Calu3 (cell line): Measurements from ENCODE around the gene SPATS2L. TPM values are rescaled to one million over a fixed set of nuclear protein-coding genes. Genes with fewer than 3 reads are reported as not detected.
A peak's percentile ranks its signal among the peaks of the same experiment; 100 is the strongest.

Source experiments
- BruUV-seq: library from RNA; stranded (reverse); fragments of 400-500 nt; replicated peaks from 2 replicates; lab custom pipeline; 2021; lab: Mats Ljungman, UMichigan
- CTCF ChIA-PET: fragments of 300-600 bp; sonication (Branson Sonifier 250); formaldehyde crosslinking; loops from one replicate; lab custom pipeline; 2022; ENCODE audit warnings: antibody characterized with exemption; lab: Charles Lee
- DNase-seq: peaks from one replicate; pipeline ENCODE4 v3.0.0; 2022
- H3K27ac Mint-ChIP-seq: one replicate; pipeline ENCODE4 v1.8.0; 2022; ENCODE audit warnings: mixed read lengths; ENCODE audit not compliant: unreplicated experiment
- H3K27me3 Mint-ChIP-seq: one replicate; pipeline ENCODE4 v1.8.0; 2022; ENCODE audit warnings: mixed read lengths; ENCODE audit not compliant: unreplicated experiment
- H3K36me3 Mint-ChIP-seq: one replicate; pipeline ENCODE4 v1.8.0; 2022; ENCODE audit warnings: mild to moderate bottlenecking, moderate library complexity, mixed read lengths; ENCODE audit not compliant: insufficient read depth, unreplicated experiment
- H3K4me1 Mint-ChIP-seq: one replicate; pipeline ENCODE4 v1.8.0; 2022; ENCODE audit warnings: mild to moderate bottlenecking, low read depth, mixed read lengths; ENCODE audit not compliant: unreplicated experiment
- H3K4me3 Mint-ChIP-seq: one replicate; pipeline ENCODE4 v1.8.0; 2022; ENCODE audit warnings: mild to moderate bottlenecking, low read depth, moderate library complexity, mixed read lengths; ENCODE audit not compliant: unreplicated experiment
- H3K9me3 Mint-ChIP-seq: one replicate; pipeline ENCODE4 v1.8.0; 2022; ENCODE audit warnings: low read depth, mixed read lengths; ENCODE audit not compliant: unreplicated experiment
- intact Hi-C: fragments of 100-400 bp; cut with micrococcal nuclease; formaldehyde crosslinking; loops from one replicate; pipeline ENCODE4 v1.10.0; 2022; ENCODE audit not compliant: unreplicated experiment
- total RNA-seq: library from RNA; stranded (reverse); gene quantifications from 2 replicates; pipeline ENCODE4 v1.2.3, GENCODE V29; 2022
- TF ChIP-seq, protein P1 (sequence below): fragments of 200-600 bp; IDR thresholded peaks from one replicate; pipeline ENCODE4 v1.8.0; 2022; ENCODE audit warnings: antibody characterized with exemption; ENCODE audit not compliant: unreplicated experiment

The SPATS2L gene
- total RNA-seq, 1 experiment from 2014 or later: 378 TPM

GRCh38 chr2:200525882-200526651 is 219.6 kb downstream of the SPATS2L start, which contains the start of gene SGO2:
Gene SGO2, plus strand, starts transcription at chr2:200526207. Its CDS starts 6,769 bp downstream, at chr2:200532976.
- TF ChIP-seq, protein P1, sequence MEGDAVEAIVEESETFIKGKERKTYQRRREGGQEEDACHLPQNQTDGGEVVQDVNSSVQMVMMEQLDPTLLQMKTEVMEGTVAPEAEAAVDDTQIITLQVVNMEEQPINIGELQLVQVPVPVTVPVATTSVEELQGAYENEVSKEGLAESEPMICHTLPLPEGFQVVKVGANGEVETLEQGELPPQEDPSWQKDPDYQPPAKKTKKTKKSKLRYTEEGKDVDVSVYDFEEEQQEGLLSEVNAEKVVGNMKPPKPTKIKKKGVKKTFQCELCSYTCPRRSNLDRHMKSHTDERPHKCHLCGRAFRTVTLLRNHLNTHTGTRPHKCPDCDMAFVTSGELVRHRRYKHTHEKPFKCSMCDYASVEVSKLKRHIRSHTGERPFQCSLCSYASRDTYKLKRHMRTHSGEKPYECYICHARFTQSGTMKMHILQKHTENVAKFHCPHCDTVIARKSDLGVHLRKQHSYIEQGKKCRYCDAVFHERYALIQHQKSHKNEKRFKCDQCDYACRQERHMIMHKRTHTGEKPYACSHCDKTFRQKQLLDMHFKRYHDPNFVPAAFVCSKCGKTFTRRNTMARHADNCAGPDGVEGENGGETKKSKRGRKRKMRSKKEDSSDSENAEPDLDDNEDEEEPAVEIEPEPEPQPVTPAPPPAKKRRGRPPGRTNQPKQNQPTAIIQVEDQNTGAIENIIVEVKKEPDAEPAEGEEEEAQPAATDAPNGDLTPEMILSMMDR: no peak
- H3K27me3 Mint-ChIP-seq: no peaks in the 10 kb centered on the region
- H3K27ac Mint-ChIP-seq: peak within 1 kb of the TSS; percentile 79
- intact Hi-C loops: no loop called here
- peaks cover 15% of the 10 kb centered on the region for H3K36me3 Mint-ChIP-seq
- H3K4me1 Mint-ChIP-seq: peaks cover 21% of the 10 kb centered on the region
- BruUV-seq: TSS peak; percentile 69
- DNase-seq: peak; percentile 96
- H3K9me3 Mint-ChIP-seq: no peaks in the 10 kb centered on the region
- CTCF ChIA-PET: interaction anchor here (0.6 to 1.5 kb wide), 2 partner anchors 9 to 338 kb away, joined by 3 read pairs; partner anchors contain the start of gene CLK1
- H3K4me3 Mint-ChIP-seq: peak within 1 kb of the TSS; percentile 89

- TF ChIP-seq, protein P1: no peak
- CTCF ChIA-PET: no interaction called here
- H3K36me3 Mint-ChIP-seq: peaks cover 15% of the 10 kb centered on the region
- no peak overlapping the region for H3K27ac Mint-ChIP-seq
- intact Hi-C loops: no loop called here
- H3K4me1 Mint-ChIP-seq: peaks cover 21% of the 10 kb centered on the region
- no peak for DNase-seq
- H3K27me3 Mint-ChIP-seq: no peaks in the 10 kb centered on the region
- BruUV-seq: no TSS peak
- H3K9me3 Mint-ChIP-seq: no peaks in the 10 kb centered on the region
- no peak overlapping the region for H3K4me3 Mint-ChIP-seq
Observed at GRCh38 chr2:200528228-200528627, 221.7 kb downstream of the SPATS2L start.

Other genes starting within 250 kb of the SPATS2L start
- gene KCTD18, start 203.4 kb downstream of the SPATS2L start, total RNA-seq: 11.8 and 13.6 TPM in 2 replicates
- 18.0 and 22.9 TPM in 2 replicates for gene SGO2, start 219.5 kb downstream of the SPATS2L start, total RNA-seq